ENCODE measurements around the gene GRAMD4.

Gene GRAMD4

DNA sequence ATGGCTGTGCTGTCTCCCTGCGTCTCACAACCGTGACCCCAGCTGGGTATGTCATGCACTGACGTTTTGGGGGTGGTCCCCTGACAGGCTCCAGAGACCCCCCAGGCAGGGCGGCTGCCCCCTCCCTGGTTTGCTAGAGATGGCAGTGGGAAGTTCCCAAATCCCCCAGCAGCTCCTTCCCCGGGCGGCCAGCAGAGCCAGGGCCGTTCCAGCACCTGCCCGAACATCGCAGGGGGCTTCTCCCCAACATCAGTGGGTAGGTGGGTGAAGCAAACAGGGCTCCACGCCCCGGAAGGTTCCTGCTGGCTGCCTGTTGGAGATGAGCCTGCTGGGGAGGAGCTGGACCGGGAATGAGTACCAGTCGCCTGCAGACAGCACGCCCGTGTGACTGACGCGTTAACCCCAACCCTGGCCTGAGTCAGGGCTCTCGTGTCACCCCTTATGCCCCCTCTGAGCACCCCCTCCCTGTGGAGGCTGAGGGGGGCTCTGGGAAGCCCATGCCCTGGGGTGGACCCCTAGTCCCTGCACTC, 45.6 kb downstream of the GRAMD4 start:
- TF ChIP-seq, protein P1, sequence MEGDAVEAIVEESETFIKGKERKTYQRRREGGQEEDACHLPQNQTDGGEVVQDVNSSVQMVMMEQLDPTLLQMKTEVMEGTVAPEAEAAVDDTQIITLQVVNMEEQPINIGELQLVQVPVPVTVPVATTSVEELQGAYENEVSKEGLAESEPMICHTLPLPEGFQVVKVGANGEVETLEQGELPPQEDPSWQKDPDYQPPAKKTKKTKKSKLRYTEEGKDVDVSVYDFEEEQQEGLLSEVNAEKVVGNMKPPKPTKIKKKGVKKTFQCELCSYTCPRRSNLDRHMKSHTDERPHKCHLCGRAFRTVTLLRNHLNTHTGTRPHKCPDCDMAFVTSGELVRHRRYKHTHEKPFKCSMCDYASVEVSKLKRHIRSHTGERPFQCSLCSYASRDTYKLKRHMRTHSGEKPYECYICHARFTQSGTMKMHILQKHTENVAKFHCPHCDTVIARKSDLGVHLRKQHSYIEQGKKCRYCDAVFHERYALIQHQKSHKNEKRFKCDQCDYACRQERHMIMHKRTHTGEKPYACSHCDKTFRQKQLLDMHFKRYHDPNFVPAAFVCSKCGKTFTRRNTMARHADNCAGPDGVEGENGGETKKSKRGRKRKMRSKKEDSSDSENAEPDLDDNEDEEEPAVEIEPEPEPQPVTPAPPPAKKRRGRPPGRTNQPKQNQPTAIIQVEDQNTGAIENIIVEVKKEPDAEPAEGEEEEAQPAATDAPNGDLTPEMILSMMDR (IDR thresholded peaks at IDR 0.05; ENCODE audit: borderline replicate concordance, insufficient read depth, low read depth, low read length): no peak
- no peak overlapping the region for H3K4me3 ChIP-seq (ENCODE audit: low read depth, low read length)

- TF ChIP-seq, protein P1 (IDR thresholded peaks at IDR 0.05; ENCODE audit: borderline replicate concordance, insufficient read depth, low read depth, low read length): no peak
- no peak overlapping the region for H3K4me3 ChIP-seq (ENCODE audit: low read depth, low read length)
Observed at GRCh38 chr22:46666577-46667244, 46.5 kb downstream of the GRAMD4 start.

DNA sequence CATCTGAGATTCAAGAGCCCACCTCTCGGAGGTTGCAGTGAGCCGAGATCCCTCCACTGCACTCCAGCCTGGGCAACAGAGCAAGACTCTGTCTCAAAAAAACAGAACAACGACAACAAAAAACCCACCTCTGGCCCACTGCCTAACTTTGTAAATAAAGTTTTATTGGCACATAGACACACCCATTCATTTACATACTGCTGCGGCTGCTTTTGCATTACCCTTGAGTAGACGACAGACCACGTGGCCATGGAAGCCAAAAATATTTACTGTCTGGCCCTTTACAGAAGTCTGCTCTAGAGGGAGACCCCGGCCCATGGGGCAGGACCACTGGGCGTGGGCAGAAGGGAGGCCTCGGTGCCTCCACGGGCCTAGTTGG, 47.0 kb downstream of the GRAMD4 start:
- TF ChIP-seq, protein P1 (IDR thresholded peaks at IDR 0.05; ENCODE audit: borderline replicate concordance, insufficient read depth, low read depth, low read length): no peak
- H3K4me3 ChIP-seq (ENCODE audit: low read depth, low read length): no peak overlapping the region

DNA sequence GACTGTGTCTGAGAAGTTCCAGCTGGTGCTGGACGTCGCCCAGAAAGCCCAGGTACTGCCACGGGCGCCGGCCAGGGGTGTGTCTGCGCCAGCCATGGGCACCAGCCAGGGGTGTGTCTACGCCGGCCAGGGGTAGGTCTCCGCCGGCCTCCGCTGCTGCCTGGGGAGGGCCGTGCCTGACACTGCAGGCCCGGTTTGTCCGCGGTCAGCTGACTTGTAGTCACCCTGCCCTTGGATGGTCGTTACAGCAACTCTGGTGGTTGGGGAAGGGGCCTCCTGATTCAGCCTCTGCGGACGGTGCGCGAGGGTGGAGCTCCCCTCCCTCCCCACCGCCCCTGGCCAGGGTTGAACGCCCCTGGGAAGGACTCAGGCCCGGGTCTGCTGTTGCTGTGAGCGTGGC, 47.9 kb downstream of the GRAMD4 start:
- TF ChIP-seq, protein P1 (IDR thresholded peaks at IDR 0.05; ENCODE audit: borderline replicate concordance, insufficient read depth, low read depth, low read length): no peak
- no peak overlapping the region for H3K4me3 ChIP-seq (ENCODE audit: low read depth, low read length)

- no peak overlapping the region for H3K4me3 ChIP-seq (ENCODE audit: low read depth, low read length)
- TF ChIP-seq, protein P1 (IDR thresholded peaks at IDR 0.05; ENCODE audit: borderline replicate concordance, insufficient read depth, low read depth, low read length): no peak
Observed at GRCh38 chr22:46669201-46669600, 49.0 kb downstream of the GRAMD4 start.

DNA sequence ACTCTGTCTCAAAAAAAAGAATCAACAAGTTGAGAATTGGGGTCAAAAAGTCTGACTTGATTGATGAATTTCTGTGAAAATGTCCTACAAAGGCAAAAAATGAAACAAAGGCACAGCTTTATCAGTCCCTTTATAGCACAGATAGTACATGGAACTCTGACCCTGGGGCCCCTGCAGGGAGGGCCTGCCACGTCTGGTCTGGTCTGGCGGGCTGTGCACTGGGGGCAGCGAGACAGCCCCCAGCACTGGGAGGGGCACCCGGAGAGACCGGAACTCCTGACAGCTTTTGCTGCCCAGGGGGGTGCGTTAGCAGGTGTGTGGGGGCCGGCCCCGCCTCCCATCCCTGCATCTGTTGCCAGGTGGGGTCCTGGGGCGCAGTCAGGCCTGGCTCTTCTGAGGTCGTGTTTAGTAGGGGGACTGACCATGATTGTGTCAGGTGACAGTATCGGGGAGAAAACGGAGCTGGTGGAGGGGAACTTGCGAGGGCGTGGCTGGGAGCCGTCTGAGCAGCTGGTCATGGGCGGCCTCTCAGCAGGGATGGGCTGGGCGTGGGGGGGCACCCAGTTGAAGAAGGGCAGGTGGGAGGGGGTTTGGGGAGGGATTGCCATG, 51.7 kb downstream of the GRAMD4 start:
- no peak overlapping the region for H3K4me3 ChIP-seq (ENCODE audit: low read depth, low read length)
- TF ChIP-seq, protein P1 (IDR thresholded peaks at IDR 0.05; ENCODE audit: borderline replicate concordance, insufficient read depth, low read depth, low read length): no peak

DNA sequence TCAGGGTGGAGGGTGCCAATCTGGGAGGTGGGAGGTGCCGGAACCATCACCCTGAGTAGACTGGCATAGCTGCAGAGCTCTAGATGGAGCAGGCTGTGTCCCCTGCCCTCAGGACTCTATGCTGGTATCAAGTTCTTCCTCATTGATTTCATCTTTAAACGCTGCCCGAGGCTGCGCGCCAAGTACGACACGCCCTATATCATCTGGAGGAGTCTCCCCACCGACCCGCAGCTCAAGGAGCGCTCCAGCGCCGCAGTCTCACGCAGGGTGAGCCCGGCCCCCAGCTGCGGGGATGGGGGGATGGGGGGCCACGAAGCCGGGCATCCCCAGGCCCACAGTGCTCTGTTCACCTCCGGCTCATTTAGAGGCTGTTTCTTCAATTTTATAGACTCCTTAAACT, 52.5 kb downstream of the GRAMD4 start:
- H3K4me3 ChIP-seq (ENCODE audit: low read depth, low read length): no peak overlapping the region
- TF ChIP-seq, protein P1 (IDR thresholded peaks at IDR 0.05; ENCODE audit: borderline replicate concordance, insufficient read depth, low read depth, low read length): no peak

Data from GM12875 (cell line).